B cell (primary cell): Measurements from ENCODE around the gene LHPP. TPM values are rescaled to one million over a fixed set of nuclear protein-coding genes. Genes with fewer than 3 reads are reported as not detected.

Experiments used
- ATAC-seq: fragments of 200-7000 bp; cut with Tn5 transposase; one replicate; pipeline ENCODE4 v1.10.0; 2021; ENCODE audit warnings: low read depth, mild to moderate bottlenecking, moderate number of reproducible peaks, moderate library complexity
- CTCF ChIA-PET: fragments of 350-600 bp; sonication (Branson Sonifier 250); formaldehyde crosslinking; loops from one replicate; lab custom pipeline; 2021; ENCODE audit warnings: antibody characterized with exemption, inconsistent platforms; lab: Charles Lee
- POLR2A ChIA-PET: fragments of 350-600 bp; sonication (Branson Sonifier 250); formaldehyde crosslinking; loops from one replicate; lab custom pipeline; 2021; ENCODE audit warnings: antibody characterized with exemption; lab: Charles Lee
- DNase-seq: peaks from one replicate; pipeline ENCODE4 v3.0.0; 2013
- H2AFZ ChIP-seq: 2 replicates; pipeline ENCODE4 v1.6.1; 2012; ENCODE audit warnings: mild to moderate bottlenecking, low read depth, low read length; ENCODE audit not compliant: insufficient read depth, poor library complexity, severe bottlenecking
- H3K27ac ChIP-seq, 2 donors: 1 replicate in 1 of 2; 2 replicates in 1 of 2; pipeline ENCODE4 v1.5.1; 2012 to 2013; ENCODE audit warnings: low read length in 2 of 2, mild to moderate bottlenecking in 2 of 2, moderate library complexity in 1 of 2
- H3K27me3 ChIP-seq, 4 experiments: fragments of 200-600 bp in 1 of 4; sonication (generic) in 1 of 4; replicated peaks in 1 of 4; 1 replicate in 2 of 4; 2 replicates in 2 of 4; pipeline versions ENCODE4 v1.6.1 to v1.7.0; 2013 to 2016; ENCODE audit warnings: low read length in 3 of 4, mild to moderate bottlenecking in 2 of 4, mixed read lengths in 1 of 4, moderate library complexity in 1 of 4; ENCODE audit not compliant: insufficient read depth in 4 of 4, control insufficient read depth in 3 of 4; ENCODE audit errors: control extremely low read depth in 1 of 4
- H3K36me3 ChIP-seq, 2 experiments: replicated peaks in 1 of 2; 1 replicate in 1 of 2; 2 replicates in 1 of 2; pipeline versions ENCODE4 v1.6.1 to v1.7.1; 2013; ENCODE audit warnings: low read length in 1 of 2; ENCODE audit not compliant: insufficient read depth in 2 of 2, control insufficient read depth in 1 of 2; ENCODE audit errors: control extremely low read depth in 1 of 2, extremely low read depth in 1 of 2
- H3K4me1 ChIP-seq, 2 donors: fragments of 200-600 bp in 1 of 2; sonication (generic) in 1 of 2; 1 replicate in 1 of 2; 2 replicates in 1 of 2; pipeline versions ENCODE4 v1.5.1 to v1.6.1; 2013 to 2017; ENCODE audit warnings: low read length in 2 of 2; ENCODE audit not compliant: control insufficient read depth in 2 of 2, insufficient read depth in 2 of 2
- H3K4me2 ChIP-seq: replicated peaks from 2 replicates; pipeline ENCODE3; 2012; ENCODE audit warnings: mild to moderate bottlenecking, low read depth, low read length; ENCODE audit not compliant: poor library complexity, severe bottlenecking
- H3K4me3 ChIP-seq, 5 experiments: fragments of 200-600 bp in 1 of 5; sonication (generic) in 1 of 5; 1 replicate in 3 of 5; 2 replicates in 2 of 5; pipeline versions ENCODE4 v1.5.1 to v1.7.0; 2011 to 2016; ENCODE audit warnings: low read length in 4 of 5, mild to moderate bottlenecking in 4 of 5, low read depth in 2 of 5, control low read depth in 1 of 5, moderate library complexity in 1 of 5; ENCODE audit not compliant: insufficient read depth in 1 of 5; ENCODE audit errors: control extremely low read depth in 1 of 5, extremely low read depth in 1 of 5
- H3K79me2 ChIP-seq: fragments of 200-600 bp; sonication (generic); one replicate; pipeline ENCODE4 v1.6.0; 2016; ENCODE audit warnings: low read length; ENCODE audit not compliant: control insufficient read depth, insufficient read depth
- H3K9ac ChIP-seq: fragments of 200-600 bp; sonication (generic); 2 replicates; pipeline ENCODE4 v1.6.1; 2017; ENCODE audit warnings: mild to moderate bottlenecking, low read length, moderate library complexity
- H3K9me3 ChIP-seq, 3 donors: one replicate each; pipeline versions ENCODE4 v1.6.1 to v1.7.1; 2013; ENCODE audit warnings: low read length in 2 of 3; ENCODE audit not compliant: control insufficient read depth in 2 of 3, insufficient read depth in 1 of 3; ENCODE audit errors: control extremely low read depth in 1 of 3
- H4K20me1 ChIP-seq: 2 replicates; pipeline ENCODE4 v1.6.0; 2012; ENCODE audit warnings: mild to moderate bottlenecking, low read length; ENCODE audit not compliant: insufficient read depth, control insufficient read depth, poor library complexity, severe bottlenecking
- H3K27ac Mint-ChIP-seq: one replicate; pipeline ENCODE4 v1.8.0; 2021; ENCODE audit warnings: mixed read lengths
- H3K27me3 Mint-ChIP-seq: one replicate; pipeline ENCODE4 v1.8.0; 2021; ENCODE audit warnings: mixed read lengths
- H3K4me1 Mint-ChIP-seq: one replicate; pipeline ENCODE4 v1.8.0; 2021; ENCODE audit warnings: mixed read lengths
- H3K4me3 Mint-ChIP-seq: one replicate; pipeline ENCODE4 v1.8.0; 2021; ENCODE audit warnings: mixed read lengths
- H3K9me3 Mint-ChIP-seq: one replicate; pipeline ENCODE4 v1.8.0; 2022; ENCODE audit warnings: mixed read lengths; ENCODE audit not compliant: insufficient read depth
- EZH2 ChIP-seq: IDR thresholded peaks from 2 replicates; pipeline ENCODE4 v1.6.1; 2012; ENCODE audit warnings: borderline replicate concordance, low read depth, mild to moderate bottlenecking, moderate library complexity, low read length; ENCODE audit not compliant: insufficient read depth, poor library complexity, severe bottlenecking
- WGBS: methylation state at CpG from one replicate; pipeline ENCODE4 v1.1.5; 2013; ENCODE audit warnings: missing lambda C conversion rate; ENCODE audit not compliant: insufficient coverage; 5-methylcytosine and 5-hydroxymethylcytosine counted together
- intact Hi-C: fragments of 100-400 bp; cut with micrococcal nuclease; formaldehyde crosslinking; loops from one replicate; pipeline ENCODE4 v1.10.0; 2022
- polyA plus RNA-seq: library from polyadenylated mRNA; depleted of rRNA; stranded (reverse); fragments of >200 nt; gene quantifications from 2 replicates; pipeline ENCODE4 v1.2.3, GENCODE V29; 2012
- total RNA-seq, 2 donors: library from RNA; stranded (reverse); fragments of 120-200 nt in 1 of 2; gene quantifications; 1 replicate in 1 of 2; 2 replicates in 1 of 2; pipeline versions ENCODE4 v1.2.3 to v1.2.4, GENCODE V29; 2013 to 2022
- TF ChIP-seq, protein P1 (sequence below): fragments of 200-600 bp; IDR thresholded peaks from one replicate; pipeline ENCODE4 v1.8.0; 2022; ENCODE audit warnings: antibody characterized with exemption, mild to moderate bottlenecking

LHPP gene
- total and polyA plus RNA-seq, 2 donors (not counting 1 experiment from before 2014, with no cell fraction given) = 60.2 to 83.5 TPM

DNA sequence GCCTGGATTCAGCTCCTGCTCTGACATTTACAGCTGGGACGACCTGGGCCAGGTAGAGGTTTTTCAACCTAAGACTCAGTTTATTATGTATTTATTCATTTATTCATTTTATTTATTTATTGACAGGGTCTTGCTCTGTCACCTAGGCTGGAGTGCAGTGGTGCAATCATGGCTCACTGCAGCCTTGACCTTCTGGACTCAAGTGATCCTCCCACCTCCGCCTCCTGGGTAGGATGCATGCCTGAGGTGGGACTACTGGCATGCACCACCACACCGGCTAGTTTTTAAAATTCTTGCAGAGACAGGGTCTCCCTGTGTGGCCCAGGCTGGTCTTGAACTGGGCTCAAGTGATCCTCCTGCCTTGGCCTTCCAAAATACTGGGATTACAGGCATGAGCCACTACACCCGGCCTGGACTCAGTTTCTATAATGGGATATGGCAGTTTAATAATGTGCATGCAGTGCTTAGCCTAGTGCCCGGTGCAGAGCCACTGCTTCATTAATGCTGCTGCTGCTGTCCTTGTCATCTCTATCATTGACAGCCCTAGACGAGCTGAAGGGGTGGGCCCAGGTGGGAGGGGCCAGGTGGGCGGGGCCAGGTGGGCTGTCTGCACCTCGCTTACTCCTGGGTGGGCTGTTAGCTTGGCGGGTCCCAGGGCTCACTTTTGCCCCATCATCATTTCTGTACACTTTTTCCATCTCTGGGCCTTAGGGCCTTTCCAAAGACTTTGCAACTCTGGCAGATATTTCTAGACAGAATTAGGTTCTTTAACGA, 92.6 kb downstream of the LHPP start:
- no peak overlapping the region for H3K27ac Mint-ChIP-seq
- intact Hi-C loops = loop anchor here (5.0 kb wide), 1 partner anchor 33 kb away; no protein-coding TSS in a partner anchor
- TF ChIP-seq, protein P1, sequence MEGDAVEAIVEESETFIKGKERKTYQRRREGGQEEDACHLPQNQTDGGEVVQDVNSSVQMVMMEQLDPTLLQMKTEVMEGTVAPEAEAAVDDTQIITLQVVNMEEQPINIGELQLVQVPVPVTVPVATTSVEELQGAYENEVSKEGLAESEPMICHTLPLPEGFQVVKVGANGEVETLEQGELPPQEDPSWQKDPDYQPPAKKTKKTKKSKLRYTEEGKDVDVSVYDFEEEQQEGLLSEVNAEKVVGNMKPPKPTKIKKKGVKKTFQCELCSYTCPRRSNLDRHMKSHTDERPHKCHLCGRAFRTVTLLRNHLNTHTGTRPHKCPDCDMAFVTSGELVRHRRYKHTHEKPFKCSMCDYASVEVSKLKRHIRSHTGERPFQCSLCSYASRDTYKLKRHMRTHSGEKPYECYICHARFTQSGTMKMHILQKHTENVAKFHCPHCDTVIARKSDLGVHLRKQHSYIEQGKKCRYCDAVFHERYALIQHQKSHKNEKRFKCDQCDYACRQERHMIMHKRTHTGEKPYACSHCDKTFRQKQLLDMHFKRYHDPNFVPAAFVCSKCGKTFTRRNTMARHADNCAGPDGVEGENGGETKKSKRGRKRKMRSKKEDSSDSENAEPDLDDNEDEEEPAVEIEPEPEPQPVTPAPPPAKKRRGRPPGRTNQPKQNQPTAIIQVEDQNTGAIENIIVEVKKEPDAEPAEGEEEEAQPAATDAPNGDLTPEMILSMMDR = no peak
- TF ChIP-seq EZH2 = no peak
- Histone ChIP-seq H3K36me3 (no peaks in the 10 kb centered on the region), H3K27me3 (no peaks in the 10 kb centered on the region), H2AFZ (no peak overlapping the region), H3K27ac (no peak overlapping the region), H3K9me3 (peaks cover 0 to 6% (median 0%) of the 10 kb centered on the region in 3 donors), H3K4me2 (no peak overlapping the region), H3K4me1 (peaks cover 24 to 28% of the 10 kb centered on the region in 2 donors), H4K20me1 (no peaks in the 10 kb centered on the region), H3K4me3 (no peak overlapping the region), H3K79me2 (peaks cover 27% of the 10 kb centered on the region), H3K9ac (no peak overlapping the region)
- ATAC-seq (no peak), DNase-seq (no peak)
- ChIA-PET CTCF (interaction anchor here (4.4 kb wide), 1 partner anchor 11 kb away, joined by 22 read pairs; no protein-coding TSS in a partner anchor), POLR2A (no interaction called here)
- H3K9me3 Mint-ChIP-seq = no peaks in the 10 kb centered on the region
- no peaks in the 10 kb centered on the region for H3K27me3 Mint-ChIP-seq
- peaks cover 38% of the 10 kb centered on the region for H3K4me1 Mint-ChIP-seq
- H3K4me3 Mint-ChIP-seq = no peak overlapping the region
- 87% methylated on average over 8 of the region's 10 CpGs for WGBS

DNA sequence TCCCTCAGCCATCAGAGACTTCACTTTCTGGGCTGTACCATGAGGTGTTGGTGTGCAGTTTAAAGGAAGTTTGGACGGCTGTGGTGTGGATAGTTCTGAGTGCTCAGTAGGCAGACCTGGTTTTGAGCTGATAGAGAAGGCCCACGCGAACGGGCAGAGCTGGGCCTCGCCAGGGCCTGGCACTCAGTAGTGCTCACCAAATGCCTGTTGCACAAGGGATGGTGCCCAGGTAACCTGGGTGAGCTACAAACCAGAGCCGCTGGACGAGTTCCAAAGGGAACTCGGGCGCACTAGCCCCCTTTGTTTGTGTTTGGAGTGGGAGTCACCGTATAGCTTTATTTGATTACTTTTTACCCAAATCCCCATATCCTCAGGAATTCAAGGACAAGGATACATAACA, 95.5 kb downstream of the LHPP start:
- no peak overlapping the region for H2AFZ ChIP-seq
- H3K79me2 ChIP-seq = peaks cover 24% of the 10 kb centered on the region
- no peaks in the 10 kb centered on the region for H4K20me1 ChIP-seq
- no peak overlapping the region for H3K4me3 ChIP-seq
- no peaks in the 10 kb centered on the region for H3K27me3 Mint-ChIP-seq
- H3K27me3 ChIP-seq = no peaks in the 10 kb centered on the region
- POLR2A ChIA-PET = no interaction called here
- peaks cover 0 to 3% of the 10 kb centered on the region in 2 experiments for H3K36me3 ChIP-seq
- ATAC-seq = no peak
- intact Hi-C loops = no loop called here
- H3K9ac ChIP-seq = no peak overlapping the region
- no peak overlapping the region for H3K27ac ChIP-seq
- peaks cover 0 to 13% of the 10 kb centered on the region in 2 donors for H3K4me1 ChIP-seq
- TF ChIP-seq, protein P1 = no peak
- TF ChIP-seq EZH2 = no peak
- H3K4me1 Mint-ChIP-seq = peaks cover 22% of the 10 kb centered on the region
- 96% methylated on average over 6 of the region's 10 CpGs for WGBS
- H3K27ac Mint-ChIP-seq = no peak overlapping the region
- CTCF ChIA-PET = interaction anchor here (0.8 to 1.1 kb wide), 2 partner anchors 13 to 23 kb away, joined by 3 read pairs; no protein-coding TSS in a partner anchor
- no peak overlapping the region for H3K4me2 ChIP-seq
- no peak overlapping the region for H3K4me3 Mint-ChIP-seq
- peaks cover 0 to 18% (median 0%) of the 10 kb centered on the region in 3 donors for H3K9me3 ChIP-seq
- no peaks in the 10 kb centered on the region for H3K9me3 Mint-ChIP-seq
- DNase-seq = no peak
